ENCODE data around the gene ZDHHC20.

DNA sequence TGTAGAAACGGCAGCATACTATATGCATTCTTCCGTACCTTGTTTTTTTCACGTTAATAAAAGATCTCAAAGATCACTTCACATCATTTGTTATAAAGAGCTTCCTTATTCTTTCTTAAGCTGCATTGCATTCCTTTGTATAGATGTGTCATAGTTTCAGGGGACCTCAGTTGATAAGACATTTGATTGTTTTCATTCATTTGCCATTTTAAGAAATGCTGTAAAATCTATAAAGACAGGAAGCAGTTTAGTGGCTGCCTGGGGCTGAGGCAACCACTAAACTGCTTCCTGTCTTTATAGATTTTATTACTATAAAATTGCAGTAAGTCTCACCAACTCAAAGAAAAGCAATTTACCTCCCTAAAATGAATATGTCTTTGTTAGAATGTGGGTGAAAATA lies 59.4 kb downstream of the ZDHHC20 start:
- TF ChIP-seq, protein P1, sequence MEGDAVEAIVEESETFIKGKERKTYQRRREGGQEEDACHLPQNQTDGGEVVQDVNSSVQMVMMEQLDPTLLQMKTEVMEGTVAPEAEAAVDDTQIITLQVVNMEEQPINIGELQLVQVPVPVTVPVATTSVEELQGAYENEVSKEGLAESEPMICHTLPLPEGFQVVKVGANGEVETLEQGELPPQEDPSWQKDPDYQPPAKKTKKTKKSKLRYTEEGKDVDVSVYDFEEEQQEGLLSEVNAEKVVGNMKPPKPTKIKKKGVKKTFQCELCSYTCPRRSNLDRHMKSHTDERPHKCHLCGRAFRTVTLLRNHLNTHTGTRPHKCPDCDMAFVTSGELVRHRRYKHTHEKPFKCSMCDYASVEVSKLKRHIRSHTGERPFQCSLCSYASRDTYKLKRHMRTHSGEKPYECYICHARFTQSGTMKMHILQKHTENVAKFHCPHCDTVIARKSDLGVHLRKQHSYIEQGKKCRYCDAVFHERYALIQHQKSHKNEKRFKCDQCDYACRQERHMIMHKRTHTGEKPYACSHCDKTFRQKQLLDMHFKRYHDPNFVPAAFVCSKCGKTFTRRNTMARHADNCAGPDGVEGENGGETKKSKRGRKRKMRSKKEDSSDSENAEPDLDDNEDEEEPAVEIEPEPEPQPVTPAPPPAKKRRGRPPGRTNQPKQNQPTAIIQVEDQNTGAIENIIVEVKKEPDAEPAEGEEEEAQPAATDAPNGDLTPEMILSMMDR (IDR thresholded peaks at IDR 0.05), result no peak
- TF ChIP-seq EP300 (IDR thresholded peaks at IDR 0.05) (no peak), POLR2A (IDR thresholded peaks at IDR 0.05) (no peak)

Data from ovary (tissue), 3 donors.